ENCODE measurements around the gene CREB5.

DNA sequence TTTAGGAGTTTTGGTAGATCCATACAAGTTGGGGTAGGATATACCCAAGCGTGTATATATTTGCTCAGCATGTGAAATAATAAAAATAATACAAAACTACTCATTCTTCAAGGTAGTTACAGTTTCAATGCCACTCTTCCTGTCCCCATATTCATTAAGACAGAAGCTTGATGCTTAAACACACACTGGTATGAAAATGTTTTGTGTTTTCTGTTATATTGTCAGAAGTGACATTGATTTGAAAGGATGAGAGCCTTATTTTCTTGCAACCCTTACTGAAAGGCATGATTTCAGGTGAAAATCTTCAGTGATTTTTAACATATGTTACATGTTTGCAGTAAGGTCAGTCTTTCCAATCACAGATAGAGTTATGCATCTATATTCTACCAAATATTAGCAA lies 312.2 kb downstream of the CREB5 start:
- TF ChIP-seq, protein P1, sequence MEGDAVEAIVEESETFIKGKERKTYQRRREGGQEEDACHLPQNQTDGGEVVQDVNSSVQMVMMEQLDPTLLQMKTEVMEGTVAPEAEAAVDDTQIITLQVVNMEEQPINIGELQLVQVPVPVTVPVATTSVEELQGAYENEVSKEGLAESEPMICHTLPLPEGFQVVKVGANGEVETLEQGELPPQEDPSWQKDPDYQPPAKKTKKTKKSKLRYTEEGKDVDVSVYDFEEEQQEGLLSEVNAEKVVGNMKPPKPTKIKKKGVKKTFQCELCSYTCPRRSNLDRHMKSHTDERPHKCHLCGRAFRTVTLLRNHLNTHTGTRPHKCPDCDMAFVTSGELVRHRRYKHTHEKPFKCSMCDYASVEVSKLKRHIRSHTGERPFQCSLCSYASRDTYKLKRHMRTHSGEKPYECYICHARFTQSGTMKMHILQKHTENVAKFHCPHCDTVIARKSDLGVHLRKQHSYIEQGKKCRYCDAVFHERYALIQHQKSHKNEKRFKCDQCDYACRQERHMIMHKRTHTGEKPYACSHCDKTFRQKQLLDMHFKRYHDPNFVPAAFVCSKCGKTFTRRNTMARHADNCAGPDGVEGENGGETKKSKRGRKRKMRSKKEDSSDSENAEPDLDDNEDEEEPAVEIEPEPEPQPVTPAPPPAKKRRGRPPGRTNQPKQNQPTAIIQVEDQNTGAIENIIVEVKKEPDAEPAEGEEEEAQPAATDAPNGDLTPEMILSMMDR (conservative IDR thresholded peaks at IDR 0.05; ENCODE audit: low read length) = no peak
- no peak for TF ChIP-seq EZH2phosphoT487 (IDR thresholded peaks at IDR 0.05; ENCODE audit: borderline replicate concordance)

Measured in Loucy (cell line).